Measurements from ENCODE around the gene SLC2A4.

DNA sequence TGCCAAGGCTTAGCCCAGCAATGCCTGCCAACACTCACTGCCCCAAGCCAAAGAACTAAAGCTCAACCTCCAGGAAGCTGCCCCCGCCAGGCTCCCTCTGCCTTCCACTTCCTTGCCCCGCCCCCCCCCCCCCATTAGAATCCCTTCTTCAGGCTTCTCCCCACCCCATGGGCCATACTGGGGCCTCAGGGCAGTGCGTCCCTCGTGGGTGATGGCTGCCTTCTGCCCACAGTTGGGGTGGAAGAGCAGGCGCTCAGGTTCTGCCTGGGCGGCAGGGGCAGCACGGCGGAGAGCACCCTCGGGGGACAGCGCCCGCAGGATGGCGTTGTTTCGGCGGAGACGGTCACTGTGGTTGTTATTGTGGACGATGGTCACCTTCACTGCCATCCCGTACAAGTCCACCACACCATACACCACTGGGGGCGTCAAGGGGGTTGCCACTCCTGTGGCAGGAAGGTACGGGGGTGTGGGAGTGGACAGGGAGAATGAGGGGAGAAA, 43.6 kb downstream of the SLC2A4 start:
- TF ChIP-seq, protein P1, sequence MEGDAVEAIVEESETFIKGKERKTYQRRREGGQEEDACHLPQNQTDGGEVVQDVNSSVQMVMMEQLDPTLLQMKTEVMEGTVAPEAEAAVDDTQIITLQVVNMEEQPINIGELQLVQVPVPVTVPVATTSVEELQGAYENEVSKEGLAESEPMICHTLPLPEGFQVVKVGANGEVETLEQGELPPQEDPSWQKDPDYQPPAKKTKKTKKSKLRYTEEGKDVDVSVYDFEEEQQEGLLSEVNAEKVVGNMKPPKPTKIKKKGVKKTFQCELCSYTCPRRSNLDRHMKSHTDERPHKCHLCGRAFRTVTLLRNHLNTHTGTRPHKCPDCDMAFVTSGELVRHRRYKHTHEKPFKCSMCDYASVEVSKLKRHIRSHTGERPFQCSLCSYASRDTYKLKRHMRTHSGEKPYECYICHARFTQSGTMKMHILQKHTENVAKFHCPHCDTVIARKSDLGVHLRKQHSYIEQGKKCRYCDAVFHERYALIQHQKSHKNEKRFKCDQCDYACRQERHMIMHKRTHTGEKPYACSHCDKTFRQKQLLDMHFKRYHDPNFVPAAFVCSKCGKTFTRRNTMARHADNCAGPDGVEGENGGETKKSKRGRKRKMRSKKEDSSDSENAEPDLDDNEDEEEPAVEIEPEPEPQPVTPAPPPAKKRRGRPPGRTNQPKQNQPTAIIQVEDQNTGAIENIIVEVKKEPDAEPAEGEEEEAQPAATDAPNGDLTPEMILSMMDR (IDR thresholded peaks at IDR 0.05) = no peak
- TF ChIP-seq POLR2A (IDR thresholded peaks at IDR 0.05) (no peak), EP300 (IDR thresholded peaks at IDR 0.05) (no peak)
